Measurements from ENCODE around the gene PCMTD2. TPM values are rescaled to one million over a fixed set of nuclear protein-coding genes. Genes with fewer than 3 reads are reported as not detected.

Gene PCMTD2
- total RNA-seq, 1 donor: 59.5 TPM

GRCh38 chr20:64254156-64254555 is 1.4 kb upstream of the PCMTD2 start:
- no peak for DNase-seq (ENCODE audit: low read depth in 2 of 3, low spot score in 2 of 3)

GRCh38 chr20:64254571-64255360 is 782 bp upstream of the PCMTD2 start:
- DNase-seq (ENCODE audit: low read depth in 2 of 3, low spot score in 2 of 3): no peak

GRCh38 chr20:64256282-64256935 is 861 bp downstream of the PCMTD2 start:
- no peak for DNase-seq (ENCODE audit: low read depth in 2 of 3, low spot score in 2 of 3)

DNA sequence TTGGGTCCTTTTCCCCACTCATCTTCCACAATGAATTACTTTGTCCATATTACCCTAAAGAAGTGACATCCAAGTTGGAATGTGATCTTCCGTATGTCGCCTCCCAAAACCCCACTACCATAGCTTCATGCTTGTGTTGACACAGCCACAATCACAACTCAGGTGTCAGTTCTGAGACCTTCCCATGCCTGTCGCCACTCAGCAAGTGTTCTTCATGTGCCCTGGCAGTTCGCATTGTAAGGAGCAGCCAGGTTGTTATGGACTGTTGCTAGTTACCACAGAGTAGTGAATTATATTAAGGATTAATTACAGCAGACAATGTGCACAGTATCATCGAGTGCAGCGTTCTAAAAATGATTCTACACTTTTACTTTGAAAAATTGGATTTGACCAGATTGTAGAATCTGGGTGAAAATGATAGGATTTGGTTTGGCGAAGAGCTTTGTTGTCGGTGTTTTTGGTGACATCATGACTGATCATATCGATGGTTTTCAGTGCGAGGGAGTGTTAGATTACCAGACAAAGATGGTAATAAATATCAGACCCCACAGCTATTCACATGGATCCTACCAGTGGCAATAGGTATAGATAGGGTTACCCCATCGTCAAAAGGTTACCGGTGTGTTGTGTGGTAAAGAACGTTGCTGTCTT is 1.7 kb downstream of the PCMTD2 start:
- DNase-seq (ENCODE audit: low read depth in 2 of 3, low spot score in 2 of 3): no peak

GRCh38 chr20:64258071-64258823 is 2.7 kb downstream of the PCMTD2 start:
- no peak for DNase-seq (ENCODE audit: low read depth in 2 of 3, low spot score in 2 of 3)

DNA sequence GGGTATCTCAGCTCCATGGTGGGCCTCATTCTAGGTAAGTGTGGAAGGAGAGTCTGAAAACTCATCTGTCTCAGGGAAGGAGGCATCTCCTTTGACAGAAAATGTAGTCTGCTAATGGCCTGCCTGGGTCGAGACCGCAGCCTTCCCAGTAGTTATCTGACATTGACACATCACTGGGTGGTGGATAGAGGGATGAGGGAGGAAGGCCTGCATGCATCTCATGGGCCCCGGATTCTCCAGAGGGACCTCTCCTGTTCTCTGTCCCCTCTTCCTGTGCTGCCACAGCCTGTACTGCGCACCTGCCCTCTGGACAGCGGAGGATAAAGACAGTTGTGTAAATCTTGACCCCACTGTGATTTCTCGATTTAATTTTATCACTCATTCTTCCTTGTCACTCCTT is 4.7 kb downstream of the PCMTD2 start:
- DNase-seq (ENCODE audit: low read depth in 2 of 3, low spot score in 2 of 3): no peak

- DNase-seq (ENCODE audit: low read depth in 2 of 3, low spot score in 2 of 3): no peak
Measured at GRCh38 chr20:64261138-64261537, 5.6 kb downstream of the PCMTD2 start.

GRCh38 chr20:64264091-64264490 is 8.5 kb downstream of the PCMTD2 start:
- DNase-seq (ENCODE audit: low read depth in 2 of 3, low spot score in 2 of 3): no peak

GRCh38 chr20:64265201-64265600 is 9.7 kb downstream of the PCMTD2 start:
- DNase-seq (ENCODE audit: low read depth in 2 of 3, low spot score in 2 of 3): no peak

- DNase-seq (ENCODE audit: low read depth in 2 of 3, low spot score in 2 of 3): no peak
Measured at GRCh38 chr20:64266988-64267387, 11.4 kb downstream of the PCMTD2 start.

DNA sequence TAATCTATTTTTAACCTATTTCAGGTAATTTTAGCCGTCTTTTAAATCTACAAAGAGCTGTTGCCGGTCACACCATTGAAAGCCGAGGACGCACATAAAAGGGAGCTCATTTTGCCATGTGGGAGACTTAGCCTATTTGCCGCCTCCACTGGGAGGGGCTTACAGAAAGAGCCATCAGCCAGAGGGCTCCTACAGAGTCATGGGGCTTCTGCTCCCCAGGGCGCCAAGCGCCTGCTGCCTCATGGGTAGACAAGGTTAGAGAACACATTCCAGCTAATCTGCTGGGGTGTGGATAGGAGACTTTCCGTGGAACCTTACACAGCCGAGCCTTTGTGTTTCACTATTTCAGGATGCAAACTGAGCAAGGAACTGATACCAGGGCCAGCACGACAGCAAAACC is 12.6 kb downstream of the PCMTD2 start:
- DNase-seq (ENCODE audit: low read depth in 2 of 3, low spot score in 2 of 3): no peak

GRCh38 chr20:64269604-64270411 is 14.3 kb downstream of the PCMTD2 start:
- no peak for DNase-seq (ENCODE audit: low read depth in 2 of 3, low spot score in 2 of 3)

GRCh38 chr20:64271636-64272035 is 16.1 kb downstream of the PCMTD2 start:
- no peak for DNase-seq (ENCODE audit: low read depth in 2 of 3, low spot score in 2 of 3)

- no peak for DNase-seq (ENCODE audit: low read depth in 2 of 3, low spot score in 2 of 3)
Measured at GRCh38 chr20:64273109-64273508, 17.6 kb downstream of the PCMTD2 start.

DNA sequence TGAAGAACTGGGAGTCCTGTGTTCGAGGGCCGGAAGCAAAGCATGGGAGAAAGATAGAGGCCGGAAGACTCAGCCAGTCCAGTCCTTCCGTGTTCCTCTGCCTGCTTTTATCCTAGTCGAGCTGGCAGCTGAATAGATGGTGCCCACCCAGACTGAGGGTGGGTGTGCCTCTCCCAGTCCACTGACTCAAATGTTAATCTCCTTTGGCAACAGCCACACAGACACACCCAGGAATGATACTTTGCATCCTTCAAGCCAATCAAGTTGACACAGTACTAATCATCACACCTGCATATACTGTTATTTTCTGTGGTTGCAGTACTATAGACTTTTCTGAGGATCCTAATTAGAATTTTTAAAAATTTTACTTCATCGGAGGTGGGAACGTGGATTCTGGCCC is 21.3 kb downstream of the PCMTD2 start:
- no peak for DNase-seq (ENCODE audit: low read depth in 2 of 3, low spot score in 2 of 3)

- no peak for DNase-seq (ENCODE audit: low read depth in 2 of 3, low spot score in 2 of 3)
Measured at GRCh38 chr20:64277571-64278316, 22.2 kb downstream of the PCMTD2 start.

- DNase-seq (ENCODE audit: low read depth in 2 of 3, low spot score in 2 of 3): no peak
Measured at GRCh38 chr20:64278317-64278681, 22.8 kb downstream of the PCMTD2 start.

GRCh38 chr20:64279826-64280459 is 24.4 kb downstream of the PCMTD2 start:
- no peak for DNase-seq (ENCODE audit: low read depth in 2 of 3, low spot score in 2 of 3)

- DNase-seq (ENCODE audit: low read depth in 2 of 3, low spot score in 2 of 3): no peak
Measured at GRCh38 chr20:64280460-64280843, 24.9 kb downstream of the PCMTD2 start.

Data from hematopoietic multipotent progenitor cell (in vitro differentiated cells).